Motor neuron (in vitro differentiated cells): ENCODE measurements around the gene TMPRSS5. TPM values are rescaled to one million over a fixed set of nuclear protein-coding genes. Genes with fewer than 3 reads are reported as not detected.

ENCODE experiments used
- ATAC-seq, 8 experiments: fragments of 200-7000 bp; cut with Tn5 transposase; replicated peaks in 6 of 8; 2 replicates each; pipeline ENCODE4 v1.8.0; 2021; ENCODE audit warnings: mild to moderate bottlenecking in 8 of 8, moderate library complexity in 8 of 8
- H3K27ac ChIP-seq, 2 donors: fragments of 250-450 bp; sonication (Bioruptor Pico); 2 replicates each; pipeline ENCODE4 v1.9.0; 2021; ENCODE audit warnings: antibody characterized with exemption in 2 of 2, mild to moderate bottlenecking in 2 of 2, moderate library complexity in 1 of 2
- H3K4me1 ChIP-seq, 2 donors: fragments of 250-450 bp; sonication (Bioruptor Pico); replicated peaks in 1 of 2; 2 replicates each; pipeline ENCODE4 v1.6.1; 2021; ENCODE audit warnings: antibody characterized with exemption in 2 of 2, mild to moderate bottlenecking in 2 of 2, moderate library complexity in 1 of 2
- H3K4me3 ChIP-seq, 5 donors: fragments of 250-450 bp; sonication (Bioruptor Pico); 2 replicates each; pipeline ENCODE4 v1.9.0; 2021; ENCODE audit warnings: antibody characterized with exemption in 5 of 5, mild to moderate bottlenecking in 5 of 5, moderate library complexity in 4 of 5
- WGBS, 10 experiments: fragments of 450-650 bp; shearing (Covaris generic); methylation state at CpG; one replicate each; pipeline ENCODE4 v1.0.0; 2022; 5-methylcytosine and 5-hydroxymethylcytosine counted together
- in situ Hi-C, 9 experiments: fragments of 400-800 bp; cut with MboI; loops; one replicate each; pipeline ENCODE4 v1.15.0; 2021; ENCODE audit warnings: low sequenced_read_pairs in 9 of 9, low pct_unique_long_range_greater_than_20kb in 2 of 9; ENCODE audit not compliant: unreplicated experiment in 9 of 9
- total RNA-seq, 8 experiments: library from RNA; unstranded; fragments of 300-600 nt; gene quantifications; 2 replicates each; pipeline versions ENCODE4 v1.2.3 to v1.2.4, GENCODE V29; 2022

The TMPRSS5 gene
- total RNA-seq: 1 to 10 TPM in 6 of 8 experiments, under 1 TPM in 2; 0.36 to 6.2 (median 1.7) TPM

DNA sequence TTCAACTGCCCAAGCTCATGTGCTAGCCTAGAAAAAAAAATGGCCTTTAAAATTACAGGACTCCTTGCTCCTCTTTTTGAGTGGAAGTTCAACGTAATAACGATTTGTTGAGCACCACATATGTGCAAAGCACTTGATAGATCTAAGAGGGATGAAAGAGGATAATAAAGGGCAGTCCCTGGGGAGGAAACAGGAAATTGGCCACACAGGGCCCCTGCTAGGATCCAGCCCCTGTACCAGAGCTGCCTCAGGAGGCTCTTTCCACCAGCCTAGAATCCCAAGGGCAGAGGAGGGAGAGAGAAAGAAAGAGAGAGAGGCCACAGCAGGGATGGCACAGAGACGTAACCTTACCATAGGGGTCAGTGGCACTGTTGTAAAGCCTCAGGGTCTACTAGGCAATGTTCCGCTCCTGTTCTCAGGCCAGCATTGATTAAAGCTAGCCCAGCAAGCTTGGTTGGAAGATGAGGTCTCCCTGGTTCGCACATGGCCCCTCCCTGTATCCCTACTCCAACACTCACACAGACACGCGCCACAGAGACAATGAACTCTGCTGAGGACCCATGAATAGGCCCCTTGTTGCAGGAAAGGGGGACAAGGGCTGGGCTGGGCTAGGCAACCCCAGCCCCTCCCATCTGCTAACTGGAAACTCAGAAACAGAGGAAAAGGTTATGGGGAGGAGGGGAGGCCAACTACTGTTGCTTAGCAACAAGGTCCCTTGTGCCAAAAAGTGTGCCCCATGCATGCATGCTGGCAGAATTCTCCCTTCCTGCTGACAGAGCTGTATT, at the start of gene TMPRSS5:
TSS of gene TMPRSS5 (minus strand) at position 438 of the 785 bp plus-strand sequence. CDS start at position 354, 84 bp downstream.
- in situ Hi-C loops: loop anchor here in 1 of 9 experiments (25.0 kb wide), 1 partner anchor 394 kb away; the partner anchor contains the start of gene TTC12
- 27 to 85% (median 57%) methylated on average over 2 to 4 of the region's 7 CpGs; no CpG with 5 or more reads in 3 of the 10 experiments for WGBS, 10 experiments
- peak in 5 of 8 experiments; percentile 99 for ATAC-seq
- Histone ChIP-seq H3K27ac (peak within 1 kb of the TSS in 1 of 2 donors; percentile 46), H3K4me1 (peaks cover 10 to 18% of the 10 kb centered on the region in 2 donors), H3K4me3 (no peak within 1 kb of the TSS)

DNA sequence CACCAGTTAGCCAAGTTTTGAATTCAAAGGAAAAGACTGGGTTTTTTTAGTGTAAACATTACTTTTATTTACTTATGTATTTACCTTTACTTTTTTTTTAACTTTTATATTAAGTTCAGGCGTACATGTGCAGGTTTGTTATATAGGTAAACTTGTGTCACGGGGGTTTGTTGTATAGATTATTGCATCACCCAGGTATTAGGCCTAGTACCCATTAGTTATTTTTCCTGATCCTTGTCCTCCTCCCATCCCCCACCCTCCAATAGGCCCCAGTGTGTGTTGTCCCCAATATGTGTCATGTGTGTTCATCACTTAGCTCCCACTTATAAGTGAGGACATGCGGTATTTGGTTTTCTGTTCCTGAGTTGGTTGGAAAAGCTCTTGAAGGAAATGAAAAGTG, 46.8 kb upstream of the TMPRSS5 start:
- in situ Hi-C loops: no loop called here
- ATAC-seq: no peak
- H3K4me1 ChIP-seq: no peaks in the 10 kb centered on the region
- H3K27ac ChIP-seq: no peak overlapping the region
- WGBS, 10 experiments: 83 to 100% (median 95%) methylated on average over 1 to 3 of the region's 3 CpGs; no CpG with 5 or more reads in 1 of the 10 experiments
- no peak overlapping the region for H3K4me3 ChIP-seq

DNA sequence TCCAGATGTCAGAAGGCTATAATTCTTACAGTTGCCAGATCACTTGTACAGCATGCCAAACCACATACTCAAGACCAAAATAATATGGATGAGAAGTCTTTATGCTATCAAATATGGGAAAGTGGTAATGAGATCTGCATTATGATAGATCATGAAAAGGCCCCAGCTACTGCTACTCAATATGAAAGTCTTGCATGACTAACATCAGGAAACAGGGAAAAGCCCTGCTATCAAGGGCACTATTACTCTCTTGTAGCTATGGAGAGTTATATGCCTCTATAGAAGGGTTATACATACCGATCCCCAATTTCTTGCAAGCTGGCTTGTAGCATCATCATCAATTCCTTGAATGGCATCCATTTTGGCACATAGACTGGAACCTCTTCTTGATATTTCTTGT, 30.2 kb upstream of the TMPRSS5 start:
- 80 to 100% (median 100%) methylated on average over 1 of the region's 1 CpG; no CpG with 5 or more reads in 2 of the 10 experiments for WGBS, 10 experiments
- in situ Hi-C loops: loop anchor here in 4 of 9 experiments (25.0 kb wide), 1 partner anchor 424 kb away; the partner anchor contains the start of gene TTC12 (in 4 of the 4)
- Histone ChIP-seq H3K4me1 (peaks cover 3 to 14% of the 10 kb centered on the region in 2 donors), H3K4me3 (no peak overlapping the region), H3K27ac (no peak overlapping the region)
- no peak for ATAC-seq

DNA sequence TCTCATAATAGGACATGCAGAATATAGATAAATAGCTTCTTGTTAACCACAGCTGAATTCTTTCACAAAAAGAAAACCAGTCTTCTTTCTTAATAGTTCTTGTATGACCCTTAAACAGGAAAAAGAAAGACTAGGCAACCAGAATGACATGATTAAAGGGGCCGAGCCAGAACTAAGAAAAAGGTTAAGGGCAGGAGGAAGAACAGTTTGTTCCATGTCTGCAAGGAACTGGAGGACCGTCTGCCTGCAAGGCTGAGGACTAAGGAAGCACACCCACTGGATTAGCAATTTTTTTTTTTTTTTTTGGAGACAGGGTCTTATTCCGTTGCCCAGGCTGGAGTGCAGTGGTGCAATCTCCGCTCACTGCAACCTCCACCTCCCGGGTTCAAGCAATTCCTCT, 26.0 kb upstream of the TMPRSS5 start:
- Histone ChIP-seq H3K4me1 (peaks cover 7 to 20% of the 10 kb centered on the region in 2 donors), H3K4me3 (no peak overlapping the region), H3K27ac (no peak overlapping the region)
- in situ Hi-C loops: loop anchor here in 4 of 9 experiments (25.0 kb wide), 1 partner anchor 420 kb away; the partner anchor contains the start of gene TTC12 (in 4 of the 4)
- 71 to 98% (median 90%) methylated on average over 1 to 5 of the region's 5 CpGs; no CpG with 5 or more reads in 3 of the 10 experiments for WGBS, 10 experiments
- no peak for ATAC-seq

DNA sequence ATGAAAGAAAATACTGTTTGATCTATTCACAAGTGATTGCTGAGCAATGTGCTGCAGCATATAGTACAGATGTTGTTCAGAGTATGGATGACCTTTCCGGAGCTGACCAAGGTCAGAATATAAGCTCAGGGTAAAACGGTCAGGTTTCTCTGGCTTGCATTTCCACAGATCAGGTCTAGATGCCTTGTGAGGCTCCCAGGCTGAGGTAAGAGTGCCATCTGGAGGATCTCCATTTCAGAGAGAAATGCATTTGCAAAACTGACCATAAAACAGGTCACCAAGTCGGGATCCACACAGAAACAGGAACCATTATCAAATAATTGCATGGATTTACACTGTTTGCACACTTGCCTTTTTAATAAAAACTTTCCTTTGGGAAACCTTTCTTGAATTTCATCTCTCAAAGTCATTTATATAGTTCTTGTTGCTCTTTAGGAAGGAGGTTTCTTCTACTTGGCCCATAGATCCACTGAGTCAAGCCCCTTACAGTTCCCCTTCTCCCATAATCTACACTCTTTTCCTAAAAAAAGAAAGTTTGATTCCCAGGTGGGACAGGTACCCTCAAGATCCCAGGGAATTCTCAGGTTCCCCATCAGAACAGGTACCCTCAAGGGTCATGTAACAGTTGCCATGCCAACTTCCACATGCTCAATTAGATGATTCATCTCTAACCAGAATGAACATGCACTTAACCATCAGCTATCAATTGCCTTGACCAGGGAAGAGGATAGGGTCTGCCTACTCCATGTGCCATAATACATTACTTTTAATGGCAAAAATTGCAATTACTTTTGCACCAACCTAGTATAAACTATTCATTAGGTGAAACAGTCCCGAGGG, 25.0 kb upstream of the TMPRSS5 start:
- Histone ChIP-seq H3K4me1 (peaks cover 7 to 20% of the 10 kb centered on the region in 2 donors), H3K4me3 (no peak overlapping the region), H3K27ac (no peak overlapping the region)
- ATAC-seq: peak; percentile 60 to 87 (median 74)
- in situ Hi-C loops: loop anchor here in 4 of 9 experiments (25.0 kb wide), 1 partner anchor 419 kb away; the partner anchor contains the start of gene TTC12 (in 4 of the 4)
- WGBS, 10 experiments: 20 to 70% (median 35%) methylated on average over 1 to 4 of the region's 4 CpGs; no CpG with 5 or more reads in 2 of the 10 experiments

DNA sequence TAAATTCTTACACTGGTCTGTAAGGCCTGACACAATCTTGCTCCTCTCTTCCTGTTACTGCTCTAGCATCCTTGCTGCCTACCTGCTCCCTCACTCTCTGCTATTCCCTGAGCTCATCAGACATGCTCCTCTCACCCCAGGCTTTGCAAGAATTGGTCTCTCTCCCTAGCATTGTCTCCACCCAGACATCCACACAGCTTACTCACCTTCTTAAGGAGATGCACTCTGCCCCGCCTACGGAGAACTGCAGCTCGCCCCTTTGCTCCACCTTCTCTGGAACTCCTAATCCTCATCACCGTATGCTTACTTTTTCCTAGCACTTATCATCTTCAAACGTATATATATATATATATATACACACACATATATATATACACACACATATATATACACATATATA, 23.3 kb upstream of the TMPRSS5 start:
- Histone ChIP-seq H3K4me1 (peaks cover 7 to 24% of the 10 kb centered on the region in 2 donors), H3K4me3 (no peak overlapping the region), H3K27ac (no peak overlapping the region)
- WGBS, 10 experiments: 0 to 87% (median 69%) methylated on average over 1 to 5 of the region's 5 CpGs; no CpG with 5 or more reads in 3 of the 10 experiments
- peak in 2 of 8 experiments; percentile 50 to 84 for ATAC-seq
- in situ Hi-C loops: loop anchor here in 4 of 9 experiments (25.0 kb wide), 1 partner anchor 417 kb away; the partner anchor contains the start of gene TTC12 (in 4 of the 4)

DNA sequence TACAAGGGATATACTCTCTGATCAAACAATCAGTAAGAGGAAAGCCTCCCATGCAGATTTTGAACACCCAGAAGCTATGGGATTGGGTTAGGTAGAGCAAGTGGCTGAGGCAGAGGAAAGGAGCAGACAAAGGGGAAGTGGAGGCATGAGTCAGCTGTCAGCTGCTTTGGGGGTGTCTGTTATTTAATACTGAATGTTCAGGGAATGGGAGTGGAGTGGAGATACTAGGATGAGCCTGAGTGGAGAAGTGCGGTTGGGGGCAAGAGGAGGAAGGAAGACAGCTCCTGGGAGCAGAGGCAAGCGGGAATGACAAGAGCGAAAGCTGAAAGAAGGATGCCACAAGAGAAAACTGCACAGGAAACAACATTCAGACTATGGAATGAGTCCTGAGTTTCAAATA, 22.7 kb upstream of the TMPRSS5 start:
- H3K4me1 ChIP-seq: peaks cover 7 to 24% of the 10 kb centered on the region in 2 donors
- no peak overlapping the region for H3K27ac ChIP-seq
- ATAC-seq: no peak
- in situ Hi-C loops: loop anchor here in 4 of 9 experiments (25.0 kb wide), 1 partner anchor 417 kb away; the partner anchor contains the start of gene TTC12 (in 4 of the 4)
- no peak overlapping the region for H3K4me3 ChIP-seq
- WGBS, 10 experiments: 77 to 100% (median 100%) methylated on average over 1 to 3 of the region's 3 CpGs; no CpG with 5 or more reads in 1 of the 10 experiments

DNA sequence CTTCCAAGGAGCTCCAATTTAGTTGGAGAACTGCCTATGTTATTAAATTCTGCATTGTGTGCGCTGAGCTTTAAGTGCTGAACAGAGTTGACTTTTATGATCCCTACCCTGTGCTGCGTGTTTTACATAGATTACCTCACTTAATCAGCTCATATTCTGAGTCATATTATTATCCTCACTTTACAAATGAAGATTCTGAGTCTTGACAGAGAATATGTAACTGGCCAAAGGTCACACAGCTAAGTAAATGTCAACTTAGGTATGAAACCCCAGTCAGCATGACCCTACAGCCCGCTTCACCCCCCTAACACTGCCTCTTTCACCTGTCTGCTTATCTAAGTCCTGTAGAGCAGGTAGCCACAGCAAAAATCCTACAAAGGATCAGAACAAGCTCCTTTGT, 19.8 kb upstream of the TMPRSS5 start:
- no peak overlapping the region for H3K27ac ChIP-seq
- peaks cover 4 to 18% of the 10 kb centered on the region in 2 donors for H3K4me1 ChIP-seq
- H3K4me3 ChIP-seq: no peak overlapping the region
- 0 to 100% (median 96%) methylated on average over 1 to 3 of the region's 3 CpGs; no CpG with 5 or more reads in 4 of the 10 experiments for WGBS, 10 experiments
- ATAC-seq: peak in 4 of 8 experiments; percentile 55 to 78 (median 60)
- in situ Hi-C loops: loop anchor here in 4 of 9 experiments (25.0 kb wide), 1 partner anchor 414 kb away; the partner anchor contains the start of gene TTC12 (in 4 of the 4)

DNA sequence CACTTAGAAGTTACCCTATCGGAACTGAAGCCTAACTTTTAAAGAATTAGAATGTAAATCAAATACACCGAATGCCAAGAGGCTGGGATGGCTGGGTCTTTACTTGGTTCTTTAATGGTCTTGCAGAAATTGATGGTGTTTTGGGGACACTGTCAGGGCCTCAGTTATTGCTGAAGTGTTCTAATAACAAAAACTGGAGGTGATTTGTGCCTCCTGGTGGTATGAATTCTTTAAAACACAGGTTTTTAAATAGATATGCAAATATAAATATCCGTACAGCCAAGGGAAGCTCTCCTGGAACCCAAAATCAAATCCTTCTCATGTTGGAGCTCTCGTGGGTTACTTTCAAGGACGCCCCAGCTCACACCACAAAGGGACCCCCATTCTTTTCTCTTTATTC, 19.3 kb upstream of the TMPRSS5 start:
- WGBS, 10 experiments: 67 to 100% (median 93%) methylated on average over 2 to 5 of the region's 5 CpGs
- Histone ChIP-seq H3K27ac (no peak overlapping the region), H3K4me3 (no peak overlapping the region), H3K4me1 (peaks cover 0 to 15% of the 10 kb centered on the region in 2 donors)
- no peak for ATAC-seq
- in situ Hi-C loops: loop anchor here in 4 of 9 experiments (25.0 kb wide), 1 partner anchor 413 kb away; the partner anchor contains the start of gene TTC12 (in 4 of the 4)

DNA sequence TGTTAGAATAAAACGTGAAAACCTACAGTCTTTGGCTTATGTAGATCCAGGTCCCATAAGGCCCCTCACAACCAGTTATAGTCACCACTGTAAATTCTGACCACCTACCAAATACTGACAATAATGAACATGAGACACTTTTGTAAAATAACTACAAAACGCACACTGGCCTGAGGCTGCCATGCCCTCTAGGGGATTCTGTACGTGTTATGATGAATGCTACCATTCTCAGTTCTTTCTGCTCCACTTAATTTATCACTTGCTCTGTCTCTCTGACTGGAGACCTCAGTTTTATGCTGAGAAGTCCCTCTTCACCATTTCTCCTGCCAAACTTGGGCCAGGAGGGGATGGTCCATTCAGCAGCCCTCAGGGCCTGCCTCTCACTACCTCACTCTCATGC, 18.7 kb upstream of the TMPRSS5 start:
- in situ Hi-C loops: loop anchor here in 5 of 9 experiments (25.0 kb wide), 1 partner anchor 412 kb away; the partner anchor contains the start of gene TTC12 (in 5 of the 5)
- Histone ChIP-seq H3K27ac (no peak overlapping the region), H3K4me1 (peaks cover 0 to 15% of the 10 kb centered on the region in 2 donors), H3K4me3 (no peak overlapping the region)
- WGBS, 10 experiments: 62 to 100% (median 83%) methylated on average over 1 to 3 of the region's 3 CpGs; no CpG with 5 or more reads in 5 of the 10 experiments
- no peak for ATAC-seq

DNA sequence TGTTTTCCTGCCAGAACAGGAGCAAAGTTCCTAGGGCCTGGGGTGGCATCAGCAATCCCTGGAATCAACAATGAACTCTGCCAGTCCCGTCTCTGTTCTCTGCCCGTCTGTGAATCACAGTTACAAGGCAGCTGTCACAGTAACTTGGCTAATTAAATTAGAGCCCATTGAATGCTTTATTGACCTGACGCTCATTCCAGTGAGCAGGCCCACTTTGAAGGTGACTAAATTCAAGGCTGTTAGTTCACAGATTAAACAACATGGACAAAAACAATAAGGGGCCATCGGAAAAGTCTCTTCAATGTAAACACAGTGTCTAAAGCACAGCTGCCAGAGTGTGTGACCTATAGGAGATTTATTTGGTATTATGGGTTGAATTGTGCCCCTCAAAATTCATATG, 17.7 kb upstream of the TMPRSS5 start:
- in situ Hi-C loops: loop anchor here in 1 of 9 experiments (25.0 kb wide), 1 partner anchor 411 kb away; the partner anchor contains the start of gene TTC12
- WGBS, 10 experiments: 36 to 100% (median 67%) methylated on average over 1 to 4 of the region's 4 CpGs; no CpG with 5 or more reads in 4 of the 10 experiments

DNA sequence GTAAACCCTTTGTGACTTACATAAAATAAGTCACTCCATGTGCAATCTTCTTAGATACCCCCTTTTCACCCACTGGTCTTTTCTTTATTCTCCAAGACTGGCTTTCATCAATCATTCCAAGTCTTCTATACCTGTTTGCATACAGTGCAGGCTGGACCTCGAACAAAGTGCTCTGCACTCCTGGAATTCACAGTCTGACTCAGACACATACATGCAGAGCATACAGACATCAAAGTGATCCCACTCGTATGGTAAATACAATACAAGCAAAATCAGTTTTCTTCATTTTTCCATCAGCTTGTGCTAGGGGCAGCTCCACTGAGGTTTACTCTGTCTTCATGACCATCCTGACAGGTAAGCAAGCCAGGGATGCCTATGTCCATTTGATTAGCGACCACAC, 16.8 kb upstream of the TMPRSS5 start:
- Histone ChIP-seq H3K4me1 (peaks cover 0 to 15% of the 10 kb centered on the region in 2 donors), H3K27ac (no peak overlapping the region), H3K4me3 (no peak overlapping the region)
- peak in 1 of 8 experiments; percentile 37 for ATAC-seq
- 50 to 100% (median 81%) methylated on average over 1 to 3 of the region's 3 CpGs; no CpG with 5 or more reads in 3 of the 10 experiments for WGBS, 10 experiments
- in situ Hi-C loops: loop anchor here in 1 of 9 experiments (25.0 kb wide), 1 partner anchor 411 kb away; the partner anchor contains the start of gene TTC12

More for the DNA sequence above, 17.7 kb upstream of the TMPRSS5 start:
- peak in 3 of 8 experiments; percentile 19 to 69 (median 24) for ATAC-seq
- Histone ChIP-seq H3K27ac (no peak overlapping the region), H3K4me1 (peaks cover 0 to 15% of the 10 kb centered on the region in 2 donors), H3K4me3 (no peak overlapping the region)
